A673 (cell line): ENCODE measurements around the gene DENND1A. TPM values are rescaled to one million over a fixed set of nuclear protein-coding genes. Genes with fewer than 3 reads are reported as not detected.

Experiments
- BruUV-seq: library from RNA; stranded (reverse); fragments of 400-500 nt; replicated peaks from 2 replicates; lab custom pipeline; 2021; lab: Mats Ljungman, UMichigan
- CTCF ChIA-PET: fragments of 300-600 bp; sonication (Branson Sonifier 250); formaldehyde crosslinking; loops from one replicate; lab custom pipeline; 2022; ENCODE audit warnings: antibody characterized with exemption; lab: Charles Lee
- POLR2A ChIA-PET: fragments of 300-600 bp; sonication (Branson Sonifier 250); formaldehyde crosslinking; loops from one replicate; lab custom pipeline; 2022; ENCODE audit warnings: antibody characterized with exemption; ENCODE audit not compliant: low non-redundant PET; lab: Charles Lee
- DNase-seq: peaks from one replicate; pipeline ENCODE4 v3.0.0-alpha.2; 2015; ENCODE audit warnings: low spot score
- H3K27ac ChIP-seq: fragments of 200-600 bp; sonication (generic); 2 replicates; pipeline ENCODE4 v1.5.1; 2016; ENCODE audit warnings: mixed run types, low read depth, mild to moderate bottlenecking, mixed read lengths, antibody characterized with exemption, low read length; ENCODE audit not compliant: poor library complexity, severe bottlenecking
- H3K27me3 ChIP-seq: fragments of 200-600 bp; sonication (generic); replicated peaks from 2 replicates; pipeline ENCODE4 v1.6.1; 2017; ENCODE audit warnings: mixed run types, low read depth, mild to moderate bottlenecking, mixed read lengths, antibody characterized with exemption, low read length; ENCODE audit not compliant: insufficient read depth, poor library complexity
- H3K36me3 ChIP-seq: fragments of 200-600 bp; sonication (generic); 2 replicates; pipeline ENCODE4 v1.6.1; 2016; ENCODE audit warnings: mixed run types, mild to moderate bottlenecking, mixed read lengths, antibody characterized with exemption, low read length; ENCODE audit not compliant: insufficient read depth, poor library complexity, severe bottlenecking
- H3K4me1 ChIP-seq: fragments of 200-600 bp; sonication (generic); 2 replicates; pipeline ENCODE4 v1.6.1; 2017; ENCODE audit warnings: mixed run types, mild to moderate bottlenecking, mixed read lengths, antibody characterized with exemption, low read length; ENCODE audit not compliant: insufficient read depth, poor library complexity, severe bottlenecking
- H3K4me3 ChIP-seq: fragments of 200-600 bp; sonication (generic); 2 replicates; pipeline ENCODE4 v1.5.1; 2016; ENCODE audit warnings: low read depth, mixed run types, mild to moderate bottlenecking, mixed read lengths, low read length; ENCODE audit not compliant: poor library complexity, severe bottlenecking
- H3K9me3 ChIP-seq: fragments of 200-600 bp; sonication (generic); 2 replicates; pipeline ENCODE4 v1.6.1; 2016; ENCODE audit warnings: mixed run types, low read depth, mild to moderate bottlenecking, mixed read lengths, antibody characterized with exemption, low read length; ENCODE audit not compliant: poor library complexity, severe bottlenecking
- EZH2 ChIP-seq: fragments of 200-600 bp; sonication (generic); IDR thresholded peaks from 2 replicates; pipeline ENCODE4 v1.6.1; 2017; ENCODE audit warnings: borderline replicate concordance, low read depth, mild to moderate bottlenecking, mixed read lengths, antibody characterized with exemption, low read length; ENCODE audit not compliant: poor library complexity, severe bottlenecking
- intact Hi-C: fragments of 100-400 bp; cut with micrococcal nuclease; formaldehyde crosslinking; loops from one replicate; pipeline ENCODE4 v1.10.0; 2022; ENCODE audit not compliant: unreplicated experiment
- total RNA-seq: library from RNA; stranded (reverse); gene quantifications from 2 replicates; pipeline ENCODE4 v1.2.3, GENCODE V29; 2021
- TF ChIP-seq, protein P1 (sequence below): fragments of 300-800, 200-600 bp; sonication (generic); conservative IDR thresholded peaks from 2 replicates; pipeline ENCODE4 v1.5.1; 2017; ENCODE audit warnings: low read depth, mild to moderate bottlenecking, antibody characterized with exemption, low read length, moderate library complexity, mixed read lengths

Gene DENND1A
- total RNA-seq, 1 experiment from 2014 or later = 12.0 TPM

DNA sequence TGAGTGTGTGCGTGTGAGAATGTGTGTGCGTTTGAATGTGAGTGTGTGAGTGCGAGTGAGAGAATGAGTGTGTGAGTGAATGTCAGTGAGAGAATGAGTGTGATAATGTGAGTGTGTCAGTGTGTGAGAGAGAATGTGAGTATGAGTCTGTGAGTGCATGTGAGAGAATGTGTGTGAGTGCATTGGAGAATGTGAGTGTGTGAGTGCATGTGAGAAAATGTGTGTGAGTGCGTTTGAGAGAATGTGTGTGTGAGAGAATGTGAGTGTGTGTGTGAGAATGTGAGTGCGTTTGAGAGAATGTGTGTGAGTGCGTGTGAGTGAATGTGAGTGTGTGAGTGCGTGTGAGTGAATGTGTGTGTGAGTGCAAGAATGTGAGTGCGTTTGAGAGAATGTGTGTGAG, 42.7 kb upstream of the DENND1A start:
- CTCF ChIA-PET = no interaction called here
- POLR2A ChIA-PET = no interaction called here
- BruUV-seq = no TSS peak
- H3K27me3 ChIP-seq = peaks cover 10% of the 10 kb centered on the region
- no peaks in the 10 kb centered on the region for H3K9me3 ChIP-seq
- no peak for DNase-seq
- no peaks in the 10 kb centered on the region for H3K36me3 ChIP-seq
- intact Hi-C loops = no loop called here
- no peak overlapping the region for H3K4me3 ChIP-seq
- TF ChIP-seq, protein P1, sequence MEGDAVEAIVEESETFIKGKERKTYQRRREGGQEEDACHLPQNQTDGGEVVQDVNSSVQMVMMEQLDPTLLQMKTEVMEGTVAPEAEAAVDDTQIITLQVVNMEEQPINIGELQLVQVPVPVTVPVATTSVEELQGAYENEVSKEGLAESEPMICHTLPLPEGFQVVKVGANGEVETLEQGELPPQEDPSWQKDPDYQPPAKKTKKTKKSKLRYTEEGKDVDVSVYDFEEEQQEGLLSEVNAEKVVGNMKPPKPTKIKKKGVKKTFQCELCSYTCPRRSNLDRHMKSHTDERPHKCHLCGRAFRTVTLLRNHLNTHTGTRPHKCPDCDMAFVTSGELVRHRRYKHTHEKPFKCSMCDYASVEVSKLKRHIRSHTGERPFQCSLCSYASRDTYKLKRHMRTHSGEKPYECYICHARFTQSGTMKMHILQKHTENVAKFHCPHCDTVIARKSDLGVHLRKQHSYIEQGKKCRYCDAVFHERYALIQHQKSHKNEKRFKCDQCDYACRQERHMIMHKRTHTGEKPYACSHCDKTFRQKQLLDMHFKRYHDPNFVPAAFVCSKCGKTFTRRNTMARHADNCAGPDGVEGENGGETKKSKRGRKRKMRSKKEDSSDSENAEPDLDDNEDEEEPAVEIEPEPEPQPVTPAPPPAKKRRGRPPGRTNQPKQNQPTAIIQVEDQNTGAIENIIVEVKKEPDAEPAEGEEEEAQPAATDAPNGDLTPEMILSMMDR = no peak
- TF ChIP-seq EZH2 = no peak
- no peak overlapping the region for H3K27ac ChIP-seq
- no peaks in the 10 kb centered on the region for H3K4me1 ChIP-seq

DNA sequence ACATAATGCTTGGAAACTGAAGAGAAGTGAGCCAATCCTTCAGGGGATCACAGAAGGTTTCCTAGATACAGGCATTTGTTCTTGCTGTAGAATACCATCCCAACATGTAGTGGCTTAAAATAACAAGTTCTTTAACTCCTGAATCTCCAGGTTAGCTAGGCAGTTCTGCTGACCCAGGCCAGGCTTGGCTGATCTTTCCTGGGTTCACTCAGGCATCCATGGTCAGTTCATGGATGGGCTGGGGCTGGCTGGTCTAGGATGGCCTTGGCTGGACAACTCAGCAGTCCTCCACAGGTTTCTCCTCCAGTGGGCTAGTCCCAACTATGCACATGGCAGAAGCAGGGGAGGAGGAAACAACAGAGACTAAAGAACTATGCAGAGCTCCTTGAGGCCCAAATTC, 37.4 kb upstream of the DENND1A start:
- TF ChIP-seq, protein P1 = no peak
- no peak for TF ChIP-seq EZH2
- Histone ChIP-seq H3K27me3 (peaks cover 4% of the 10 kb centered on the region), H3K9me3 (no peaks in the 10 kb centered on the region), H3K36me3 (no peaks in the 10 kb centered on the region), H3K4me3 (no peak overlapping the region), H3K4me1 (no peaks in the 10 kb centered on the region), H3K27ac (no peak overlapping the region)
- POLR2A ChIA-PET = no interaction called here
- CTCF ChIA-PET = no interaction called here
- BruUV-seq = no TSS peak
- intact Hi-C loops = no loop called here
- no peak for DNase-seq

DNA sequence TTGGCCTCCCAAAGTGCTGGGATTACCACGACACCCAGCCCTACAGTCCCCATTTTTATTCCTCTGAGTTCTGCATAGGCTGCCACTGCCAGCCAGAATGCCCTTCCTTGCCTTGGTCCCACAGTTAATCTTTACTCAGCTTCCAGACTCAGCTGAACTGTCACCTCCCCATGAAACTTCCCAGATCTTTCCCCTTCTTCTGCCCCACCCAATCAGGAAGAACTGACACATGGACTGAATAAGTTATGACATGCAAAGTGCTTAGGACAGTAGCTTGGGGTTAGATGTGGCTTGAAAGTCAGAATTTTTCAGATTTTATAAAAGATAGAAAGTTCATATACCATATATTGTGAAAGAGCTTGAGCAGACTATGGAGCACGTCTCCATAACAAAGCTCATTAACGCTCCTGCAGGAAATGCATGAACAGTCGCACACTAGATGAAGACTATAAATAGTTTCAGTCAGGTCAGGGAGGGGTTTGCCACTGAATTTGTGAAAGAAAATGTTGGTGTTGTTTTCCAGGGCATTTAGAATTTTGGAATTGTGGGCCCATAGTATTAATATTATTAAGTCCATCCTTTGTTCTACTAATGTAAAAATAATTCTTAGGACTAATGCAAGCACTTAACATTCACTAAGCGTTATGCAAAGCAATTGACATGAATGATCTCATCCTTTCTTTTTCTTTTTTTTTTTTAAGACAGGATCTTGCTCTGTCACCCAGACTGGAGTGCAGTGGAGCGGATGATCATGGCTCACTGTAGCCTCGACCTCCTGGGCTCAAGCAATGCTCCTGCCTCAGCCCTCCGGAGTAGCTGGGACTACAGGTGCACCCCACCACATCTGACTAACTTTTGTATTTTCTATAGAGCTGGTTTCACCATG, 36.1 kb upstream of the DENND1A start:
- intact Hi-C loops = no loop called here
- BruUV-seq = no TSS peak
- POLR2A ChIA-PET = no interaction called here
- DNase-seq = no peak
- no peaks in the 10 kb centered on the region for H3K9me3 ChIP-seq
- CTCF ChIA-PET = no interaction called here
- H3K36me3 ChIP-seq = no peaks in the 10 kb centered on the region
- no peak overlapping the region for H3K4me3 ChIP-seq
- H3K27me3 ChIP-seq = peaks cover 4% of the 10 kb centered on the region
- no peak overlapping the region for H3K27ac ChIP-seq
- no peak for TF ChIP-seq EZH2
- H3K4me1 ChIP-seq = no peaks in the 10 kb centered on the region
